GM12878 (cell line): ENCODE measurements around the gene TESK2. TPM values are rescaled to one million over a fixed set of nuclear protein-coding genes. Genes with fewer than 3 reads are reported as not detected.

Experiments
- ATAC-seq: fragments of 200-7000 bp; cut with Tn5 transposase; 3 replicates; pipeline ENCODE4 v1.9.1; 2020; ENCODE audit warnings: mild to moderate bottlenecking, moderate library complexity
- BruUV-seq: library from RNA; stranded (reverse); fragments of 400-500 nt; replicated peaks from 2 replicates; lab custom pipeline; 2021; lab: Mats Ljungman, UMichigan
- CTCF ChIA-PET: fragments of 300-600 bp; sonication (Branson Sonifier 250); formaldehyde crosslinking; extraction: SDS; loops from one replicate; lab custom pipeline; 2021; ENCODE audit warnings: inconsistent platforms; lab: Yijun Ruan, JAX
- POLR2A ChIA-PET: fragments of 350-600 bp; formaldehyde crosslinking; extraction: SDS; loops from one replicate; lab custom pipeline; 2021; ENCODE audit warnings: inconsistent platforms; lab: Charles Lee
- RAD21 ChIA-PET: fragments of 300-600 bp; sonication (Branson Sonifier 250); formaldehyde crosslinking; loops from one replicate; lab custom pipeline; 2023; ENCODE audit warnings: antibody characterized with exemption; ENCODE audit not compliant: unreplicated experiment; lab: Charles Lee
- SMC1A ChIA-PET: fragments of 300-600 bp; sonication (Branson Sonifier 250); formaldehyde crosslinking; loops from one replicate; lab custom pipeline; 2023; ENCODE audit not compliant: unreplicated experiment, uncharacterized antibody; lab: Charles Lee
- DNase-seq: peaks from one replicate; pipeline ENCODE4 v3.0.0-alpha.2; 2011; ENCODE audit warnings: low read depth, low spot score
- FAIRE-seq: peaks from 3 replicates; lab custom pipeline; 2011; peaks lifted over from hg19 to GRCh38; lab: Jason Lieb, UNC
- H2AFZ ChIP-seq: 2 replicates; pipeline ENCODE4 v1.6.0; 2011; ENCODE audit warnings: low read depth, low read length, control low read depth; ENCODE audit not compliant: control insufficient read depth
- H3K27ac ChIP-seq: 2 replicates; pipeline ENCODE4 v1.5.1; 2011; ENCODE audit warnings: control low read depth; ENCODE audit not compliant: control insufficient read depth, insufficient read depth
- H3K27me3 ChIP-seq, 2 experiments: replicated peaks in 1 of 2; 2 replicates each; pipeline versions ENCODE4 v1.6.0 to v1.6.1; 2011; ENCODE audit warnings: low read length in 1 of 2; ENCODE audit not compliant: control insufficient read depth in 2 of 2, insufficient read depth in 2 of 2
- H3K36me3 ChIP-seq, 2 experiments: 2 replicates each; pipeline ENCODE4 v1.5.1; 2011; ENCODE audit warnings: low read length in 1 of 2; ENCODE audit not compliant: control insufficient read depth in 2 of 2, insufficient read depth in 2 of 2
- H3K4me1 ChIP-seq: 2 replicates; pipeline ENCODE4 v1.6.1; 2011; ENCODE audit warnings: mild to moderate bottlenecking, low read length, moderate library complexity, mixed read lengths; ENCODE audit not compliant: control insufficient read depth, insufficient read depth
- H3K4me2 ChIP-seq: 2 replicates; pipeline ENCODE4 v1.6.0; 2011; ENCODE audit warnings: control low read depth; ENCODE audit not compliant: control insufficient read depth, insufficient read depth
- H3K4me3 ChIP-seq: fragments of 200-600 bp; sonication (generic); 2 replicates; pipeline ENCODE4 v1.5.1; 2016
- H3K79me2 ChIP-seq: 2 replicates; pipeline ENCODE4 v1.6.0; 2011; ENCODE audit warnings: low read length; ENCODE audit not compliant: control insufficient read depth, insufficient read depth
- H3K9ac ChIP-seq: 2 replicates; pipeline ENCODE4 v1.8.0; 2011; ENCODE audit warnings: low read length, control low read depth, mixed read lengths; ENCODE audit not compliant: control insufficient read depth, insufficient read depth
- H3K9me3 ChIP-seq: replicated peaks from 3 replicates; pipeline ENCODE4 v1.5.1; 2011; ENCODE audit warnings: mild to moderate bottlenecking, low read length; ENCODE audit not compliant: control insufficient read depth, insufficient read depth
- H4K20me1 ChIP-seq: 2 replicates; pipeline ENCODE4 v1.6.0; 2011; ENCODE audit not compliant: control insufficient read depth, insufficient read depth
- CBX3 ChIP-seq: fragments of 200-600 bp; sonication (generic); IDR thresholded peaks from 2 replicates; pipeline ENCODE4 v1.6.1; 2016; ENCODE audit warnings: low read depth, borderline replicate concordance
- CHD2 ChIP-seq: IDR thresholded peaks from 2 replicates; pipeline ENCODE4 v1.6.1; 2011; ENCODE audit warnings: low read depth, low read length, improper control_type of control experiment, borderline replicate concordance
- EGR1 ChIP-seq, 2 experiments: IDR thresholded peaks; 1 replicate in 1 of 2; 2 replicates in 1 of 2; pipeline ENCODE4 v1.6.1; 2011 to 2012; ENCODE audit warnings: low read depth in 2 of 2, low read length in 2 of 2, borderline replicate concordance in 1 of 2, mild to moderate bottlenecking in 1 of 2, moderate library complexity in 1 of 2
- GATAD2B ChIP-seq: fragments of 450-650 bp; conservative IDR thresholded peaks from 2 replicates; pipeline ENCODE4 v1.6.1; 2017; ENCODE audit warnings: low read depth, mild to moderate bottlenecking, moderate library complexity
- IRF3 ChIP-seq: fragments of 450-650 bp; IDR thresholded peaks from 2 replicates; pipeline ENCODE4 v1.6.1; 2014; ENCODE audit warnings: mild to moderate bottlenecking
- NRF1 ChIP-seq: conservative IDR thresholded peaks from 2 replicates; pipeline ENCODE4 v1.6.1; 2011; ENCODE audit warnings: mild to moderate bottlenecking, low read depth, low read length, improper control_type of control experiment
- TCF12 ChIP-seq: IDR thresholded peaks from 2 replicates; pipeline ENCODE4 v1.6.1; 2011; ENCODE audit warnings: low read depth, mild to moderate bottlenecking, low read length
- WRNIP1 ChIP-seq: IDR thresholded peaks from 2 replicates; pipeline ENCODE4 v1.6.1; 2011; ENCODE audit warnings: low read depth, low read length, improper control_type of control experiment, borderline replicate concordance
- YBX1 ChIP-seq: fragments of 450-650 bp; IDR thresholded peaks from 2 replicates; pipeline ENCODE4 v1.6.1; 2016; ENCODE audit warnings: antibody characterized with exemption
- YY1 ChIP-seq: IDR thresholded peaks from 2 replicates; pipeline ENCODE4 v1.6.1; 2011; ENCODE audit warnings: low read depth, mild to moderate bottlenecking, low read length
- ZNF207 ChIP-seq: fragments of 450-650 bp; IDR thresholded peaks from 2 replicates; pipeline ENCODE4 v1.6.1; 2014; ENCODE audit warnings: antibody characterized with exemption, mild to moderate bottlenecking, borderline replicate concordance
- WGBS: methylation state at CpG from one replicate; pipeline ENCODE4 v1.1.6; 2016; ENCODE audit warnings: low lambda C conversion rate; ENCODE audit not compliant: insufficient replicate concordance, insufficient coverage; ENCODE audit errors: missing lambda C conversion rate; 5-methylcytosine and 5-hydroxymethylcytosine counted together
- in situ Hi-C: fragments of 300-500 bp; cut with MboI; formaldehyde crosslinking; loops from 9 replicates; pipeline ENCODE4 v1.14.3; 2018; ENCODE audit warnings: mixed read lengths
- intact Hi-C: fragments of 100-400 bp; cut with micrococcal nuclease; formaldehyde crosslinking; loops from one replicate; pipeline ENCODE4 v1.14.2; 2022; ENCODE audit not compliant: unreplicated experiment
- polyA plus RNA-seq, 11 experiments: library from polyadenylated mRNA; depleted of rRNA in 4 of 11; unstranded in 6 of 11; stranded (reverse) in 5 of 11; fragments of >200 nt; fragmentation: Nextera tagmentation in 4 of 11; fragmentation: Illumina TruSeq in 1 of 11; extraction: Ambion mirVana in 4 of 11; extraction: Trizol in 1 of 11; gene quantifications; 1 replicate in 1 of 11; 2 replicates in 10 of 11; pipeline versions ENCODE4 v1.2.1 to v1.2.3, GENCODE V29; 2011 to 2016; ENCODE audit warnings: inconsistent platforms in 2 of 11, missing spikeins in 2 of 11, low read depth in 1 of 11
- total RNA-seq, 4 experiments: library from RNA; depleted of rRNA in 3 of 4; stranded (reverse); fragments of >200 nt in 3 of 4; fragmentation: Illumina TruSeq in 1 of 4; extraction: Trizol in 1 of 4; gene quantifications; 2 replicates each; pipeline versions ENCODE4 v1.2.1 to v1.2.3, GENCODE V29; 2013 to 2021
- TF ChIP-seq, protein P1 (sequence below): IDR thresholded peaks from 2 replicates; pipeline ENCODE4 v1.6.1; 2012; ENCODE audit warnings: low read length, inconsistent platforms
- TF ChIP-seq, protein P2 (sequence below): fragments of 450-650 bp; IDR thresholded peaks from 2 replicates; pipeline ENCODE4 v1.6.1; 2017; ENCODE audit warnings: antibody characterized with exemption, mild to moderate bottlenecking, moderate library complexity
- TF ChIP-seq, protein P3 (sequence below): fragments of 450-650 bp; IDR thresholded peaks from 2 replicates; pipeline ENCODE4 v1.6.1; 2017; ENCODE audit warnings: low read depth, mild to moderate bottlenecking, moderate library complexity

TESK2 gene
- total and polyA plus RNA-seq, 10 of the 15 experiments (the other 5 are each of a cell fraction or from before 2014, with no cell fraction given): 2.2 to 10.0 (median 5.7) TPM

DNA sequence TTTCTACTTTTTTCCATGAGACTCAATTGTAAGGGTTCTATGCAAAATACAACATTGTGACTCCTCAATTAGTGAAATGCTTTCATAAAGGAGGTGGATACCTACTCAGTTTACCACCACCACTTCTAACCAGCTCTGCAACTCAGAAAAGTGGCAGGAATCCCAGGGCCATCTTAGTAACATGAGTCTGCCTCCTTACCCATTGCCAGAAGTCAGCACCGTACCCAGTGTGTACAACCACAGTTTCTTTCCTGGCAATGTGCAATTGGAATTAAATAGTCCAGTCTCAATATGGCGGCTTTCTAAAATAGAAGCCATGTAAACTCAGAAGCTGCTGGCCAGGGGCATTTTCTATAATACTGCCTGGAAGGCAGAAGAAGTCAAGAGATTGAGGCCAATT is 32.1 kb downstream of the TESK2 start:
- no TSS peak for BruUV-seq
- H3K9ac ChIP-seq: no peak overlapping the region
- H4K20me1 ChIP-seq: no peaks in the 10 kb centered on the region
- no peaks in the 10 kb centered on the region for H3K27me3 ChIP-seq
- DNase-seq (no peak), FAIRE-seq (no peak), ATAC-seq (no peak)
- ChIA-PET CTCF (interaction anchor here (0.6 to 0.8 kb wide), 2 partner anchors 8 to 25 kb away, joined by 3 read pairs; no protein-coding TSS in a partner anchor), SMC1A (interaction anchor here (0.6 to 2.0 kb wide), 4 partner anchors 28 to 1846 kb away, joined by 3 to 8 read pairs (median 4); no protein-coding TSS in a partner anchor), RAD21 (no interaction called here), POLR2A (interaction anchor here (0.6 kb wide), 1 partner anchor 230 kb away, joined by 3 read pairs; no protein-coding TSS in a partner anchor)
- in situ Hi-C loops: no loop called here
- no peaks in the 10 kb centered on the region for H3K79me2 ChIP-seq
- no peak overlapping the region for H3K4me3 ChIP-seq
- intact Hi-C loops: no loop called here
- H3K4me1 ChIP-seq: peaks cover 2% of the 10 kb centered on the region; the same call in 1 of the 2 replicates
- H3K9me3 ChIP-seq: no peaks in the 10 kb centered on the region
- no peaks in the 10 kb centered on the region for H3K36me3 ChIP-seq
- 95% methylated on average over 2 of the region's 2 CpGs for WGBS
- no peak overlapping the region for H2AFZ ChIP-seq
- H3K4me2 ChIP-seq: no peak overlapping the region
- H3K27ac ChIP-seq: no peak overlapping the region
- TF ChIP-seq IRF3 (no peak), CHD2 (no peak), ZNF207 (no peak), EGR1 (IDR thresholded peaks at IDR 0.05; ENCODE audit: borderline replicate concordance in 1 of 2, low read depth in 2 of 2, low read length in 2 of 2) (no peak), YBX1 (no peak), TCF12 (no peak), CBX3 (no peak), WRNIP1 (no peak), YY1 (no peak), NRF1 (no peak), GATAD2B (no peak)
- TF ChIP-seq, protein P1, sequence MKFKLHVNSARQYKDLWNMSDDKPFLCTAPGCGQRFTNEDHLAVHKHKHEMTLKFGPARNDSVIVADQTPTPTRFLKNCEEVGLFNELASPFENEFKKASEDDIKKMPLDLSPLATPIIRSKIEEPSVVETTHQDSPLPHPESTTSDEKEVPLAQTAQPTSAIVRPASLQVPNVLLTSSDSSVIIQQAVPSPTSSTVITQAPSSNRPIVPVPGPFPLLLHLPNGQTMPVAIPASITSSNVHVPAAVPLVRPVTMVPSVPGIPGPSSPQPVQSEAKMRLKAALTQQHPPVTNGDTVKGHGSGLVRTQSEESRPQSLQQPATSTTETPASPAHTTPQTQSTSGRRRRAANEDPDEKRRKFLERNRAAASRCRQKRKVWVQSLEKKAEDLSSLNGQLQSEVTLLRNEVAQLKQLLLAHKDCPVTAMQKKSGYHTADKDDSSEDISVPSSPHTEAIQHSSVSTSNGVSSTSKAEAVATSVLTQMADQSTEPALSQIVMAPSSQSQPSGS: no peak
- TF ChIP-seq, protein P2, sequence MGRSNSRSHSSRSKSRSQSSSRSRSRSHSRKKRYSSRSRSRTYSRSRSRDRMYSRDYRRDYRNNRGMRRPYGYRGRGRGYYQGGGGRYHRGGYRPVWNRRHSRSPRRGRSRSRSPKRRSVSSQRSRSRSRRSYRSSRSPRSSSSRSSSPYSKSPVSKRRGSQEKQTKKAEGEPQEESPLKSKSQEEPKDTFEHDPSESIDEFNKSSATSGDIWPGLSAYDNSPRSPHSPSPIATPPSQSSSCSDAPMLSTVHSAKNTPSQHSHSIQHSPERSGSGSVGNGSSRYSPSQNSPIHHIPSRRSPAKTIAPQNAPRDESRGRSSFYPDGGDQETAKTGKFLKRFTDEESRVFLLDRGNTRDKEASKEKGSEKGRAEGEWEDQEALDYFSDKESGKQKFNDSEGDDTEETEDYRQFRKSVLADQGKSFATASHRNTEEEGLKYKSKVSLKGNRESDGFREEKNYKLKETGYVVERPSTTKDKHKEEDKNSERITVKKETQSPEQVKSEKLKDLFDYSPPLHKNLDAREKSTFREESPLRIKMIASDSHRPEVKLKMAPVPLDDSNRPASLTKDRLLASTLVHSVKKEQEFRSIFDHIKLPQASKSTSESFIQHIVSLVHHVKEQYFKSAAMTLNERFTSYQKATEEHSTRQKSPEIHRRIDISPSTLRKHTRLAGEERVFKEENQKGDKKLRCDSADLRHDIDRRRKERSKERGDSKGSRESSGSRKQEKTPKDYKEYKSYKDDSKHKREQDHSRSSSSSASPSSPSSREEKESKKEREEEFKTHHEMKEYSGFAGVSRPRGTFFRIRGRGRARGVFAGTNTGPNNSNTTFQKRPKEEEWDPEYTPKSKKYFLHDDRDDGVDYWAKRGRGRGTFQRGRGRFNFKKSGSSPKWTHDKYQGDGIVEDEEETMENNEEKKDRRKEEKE: no peak
- TF ChIP-seq, protein P3, sequence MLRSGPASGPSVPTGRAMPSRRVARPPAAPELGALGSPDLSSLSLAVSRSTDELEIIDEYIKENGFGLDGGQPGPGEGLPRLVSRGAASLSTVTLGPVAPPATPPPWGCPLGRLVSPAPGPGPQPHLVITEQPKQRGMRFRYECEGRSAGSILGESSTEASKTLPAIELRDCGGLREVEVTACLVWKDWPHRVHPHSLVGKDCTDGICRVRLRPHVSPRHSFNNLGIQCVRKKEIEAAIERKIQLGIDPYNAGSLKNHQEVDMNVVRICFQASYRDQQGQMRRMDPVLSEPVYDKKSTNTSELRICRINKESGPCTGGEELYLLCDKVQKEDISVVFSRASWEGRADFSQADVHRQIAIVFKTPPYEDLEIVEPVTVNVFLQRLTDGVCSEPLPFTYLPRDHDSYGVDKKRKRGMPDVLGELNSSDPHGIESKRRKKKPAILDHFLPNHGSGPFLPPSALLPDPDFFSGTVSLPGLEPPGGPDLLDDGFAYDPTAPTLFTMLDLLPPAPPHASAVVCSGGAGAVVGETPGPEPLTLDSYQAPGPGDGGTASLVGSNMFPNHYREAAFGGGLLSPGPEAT: no peak
